ENCODE results near the gene SEMA3A.

- TF ChIP-seq CTCF (conservative IDR thresholded peaks at IDR 0.05), result no peak
- no peak for TF ChIP-seq EZH2 (IDR thresholded peaks at IDR 0.05; ENCODE audit: low read depth)
These were observed 121.3 kb downstream of the SEMA3A start for GRCh38 chr7:84073186-84073875.

All from PC-9 (cell line).